Neural crest cell (in vitro differentiated cells): ENCODE measurements around the gene TRPV5. TPM values are rescaled to one million over a fixed set of nuclear protein-coding genes. Genes with fewer than 3 reads are reported as not detected.

Source experiments
- DNase-seq: peaks from one replicate; pipeline ENCODE4 v3.0.0; 2021; ENCODE audit warnings: low read depth, mixed read lengths, low spot score
- H3K27ac Mint-ChIP-seq: one replicate; pipeline ENCODE4 v1.8.0; 2021; ENCODE audit warnings: mild to moderate bottlenecking, mixed read lengths; ENCODE audit not compliant: unreplicated experiment
- H3K27me3 Mint-ChIP-seq: 2 replicates; pipeline ENCODE4 v1.8.0; 2021; ENCODE audit warnings: low read depth, mild to moderate bottlenecking, mixed read lengths
- H3K36me3 Mint-ChIP-seq: 2 replicates; pipeline ENCODE4 v1.8.0; 2021; ENCODE audit warnings: low read depth, mild to moderate bottlenecking, mixed read lengths
- H3K4me1 Mint-ChIP-seq: 2 replicates; pipeline ENCODE4 v1.8.0; 2021; ENCODE audit warnings: mixed read lengths
- H3K4me3 Mint-ChIP-seq: one replicate; pipeline ENCODE4 v1.8.0; 2021; ENCODE audit warnings: mild to moderate bottlenecking, mixed read lengths
- H3K9me3 Mint-ChIP-seq: 2 replicates; pipeline ENCODE4 v1.8.0; 2021; ENCODE audit warnings: mixed read lengths
- CTCF ChIP-seq: fragments of 200-600 bp; sonication (generic); conservative IDR thresholded peaks from 2 replicates; pipeline ENCODE4 v1.5.0; 2021; ENCODE audit warnings: antibody characterized with exemption, mild to moderate bottlenecking
- total RNA-seq: library from RNA; stranded (reverse); gene quantifications from 2 replicates; pipeline ENCODE4 v1.2.1, GENCODE V29; 2021

The TRPV5 gene
- total RNA-seq, 1 donor from 2014 or later = 0.07 TPM

- Mint-ChIP-seq H3K27ac (no peak overlapping the region), H3K4me1 (no peaks in the 10 kb centered on the region), H3K9me3 (no peaks in the 10 kb centered on the region), H3K4me3 (no peak overlapping the region), H3K27me3 (peaks cover 42% of the 10 kb centered on the region), H3K36me3 (no peaks in the 10 kb centered on the region)
- DNase-seq = no peak
- no peak for TF ChIP-seq CTCF
Measured at GRCh38 chr7:142910031-142910433, 23.5 kb downstream of the TRPV5 start.

- no peak for DNase-seq
- peaks cover 42% of the 10 kb centered on the region for H3K27me3 Mint-ChIP-seq
- H3K9me3 Mint-ChIP-seq = no peaks in the 10 kb centered on the region
- peak; percentile 34 for TF ChIP-seq CTCF
- H3K4me1 Mint-ChIP-seq = no peaks in the 10 kb centered on the region
- no peak overlapping the region for H3K4me3 Mint-ChIP-seq
- H3K27ac Mint-ChIP-seq = no peak overlapping the region
- no peaks in the 10 kb centered on the region for H3K36me3 Mint-ChIP-seq
Measured at GRCh38 chr7:142908921-142909890, 24.3 kb downstream of the TRPV5 start.

GRCh38 chr7:142908290-142908689 is 25.3 kb downstream of the TRPV5 start:
- H3K9me3 Mint-ChIP-seq = no peaks in the 10 kb centered on the region
- H3K4me3 Mint-ChIP-seq = no peak overlapping the region
- peaks cover 34% of the 10 kb centered on the region for H3K27me3 Mint-ChIP-seq
- no peaks in the 10 kb centered on the region for H3K36me3 Mint-ChIP-seq
- DNase-seq = no peak
- no peak for TF ChIP-seq CTCF
- no peak overlapping the region for H3K27ac Mint-ChIP-seq
- H3K4me1 Mint-ChIP-seq = no peaks in the 10 kb centered on the region

GRCh38 chr7:142906643-142907042 is 26.9 kb downstream of the TRPV5 start:
- Mint-ChIP-seq H3K27me3 (peaks cover 32% of the 10 kb centered on the region), H3K36me3 (peaks cover 4% of the 10 kb centered on the region), H3K4me3 (no peak overlapping the region), H3K9me3 (peaks cover 8% of the 10 kb centered on the region), H3K27ac (no peak overlapping the region), H3K4me1 (no peaks in the 10 kb centered on the region)
- DNase-seq = no peak
- TF ChIP-seq CTCF = no peak

GRCh38 chr7:142905759-142906158 is 27.8 kb downstream of the TRPV5 start:
- Mint-ChIP-seq H3K4me1 (no peaks in the 10 kb centered on the region), H3K27me3 (peaks cover 33% of the 10 kb centered on the region), H3K4me3 (no peak overlapping the region), H3K27ac (no peak overlapping the region), H3K9me3 (peaks cover 8% of the 10 kb centered on the region), H3K36me3 (peaks cover 4% of the 10 kb centered on the region)
- DNase-seq = no peak
- no peak for TF ChIP-seq CTCF
